Measurements from ENCODE around the gene C10orf105.

The C10orf105 gene

DNA sequence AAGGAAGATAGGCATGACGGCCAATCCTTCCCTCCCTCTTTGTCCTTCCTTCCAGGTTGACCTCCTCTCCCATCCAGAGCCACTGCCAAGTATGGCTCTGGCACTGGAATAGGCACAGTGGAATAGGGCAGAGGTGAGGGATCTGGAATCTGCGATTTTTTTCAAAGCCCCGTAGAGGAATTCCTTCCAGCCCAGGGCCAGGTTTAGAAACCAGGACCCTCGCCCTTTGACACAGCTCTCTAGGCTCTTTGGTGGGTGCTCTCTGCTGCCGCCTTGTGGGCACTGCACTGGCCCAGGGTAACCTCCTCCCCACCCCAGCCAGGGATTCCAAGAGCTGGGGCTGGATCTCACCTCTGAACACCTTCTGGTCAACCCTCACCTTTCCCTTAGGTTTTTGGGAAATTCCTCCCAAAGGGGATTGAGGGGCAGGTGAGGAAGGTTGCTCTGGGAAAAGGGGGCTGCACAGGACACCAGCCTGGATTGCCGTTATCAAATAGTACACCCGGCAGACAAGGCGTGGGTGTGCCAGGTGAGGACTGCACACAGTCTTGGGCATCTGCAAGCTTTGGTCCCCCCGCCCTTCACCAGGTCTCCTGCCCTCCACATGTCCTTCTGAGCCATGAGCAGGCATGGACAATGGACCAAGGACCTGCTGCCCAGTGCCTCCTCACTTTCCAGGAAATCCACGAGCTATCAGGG is 22.8 kb downstream of the C10orf105 start:
- DNase-seq: peak; percentile 3 to 33 (median 11)

DNA sequence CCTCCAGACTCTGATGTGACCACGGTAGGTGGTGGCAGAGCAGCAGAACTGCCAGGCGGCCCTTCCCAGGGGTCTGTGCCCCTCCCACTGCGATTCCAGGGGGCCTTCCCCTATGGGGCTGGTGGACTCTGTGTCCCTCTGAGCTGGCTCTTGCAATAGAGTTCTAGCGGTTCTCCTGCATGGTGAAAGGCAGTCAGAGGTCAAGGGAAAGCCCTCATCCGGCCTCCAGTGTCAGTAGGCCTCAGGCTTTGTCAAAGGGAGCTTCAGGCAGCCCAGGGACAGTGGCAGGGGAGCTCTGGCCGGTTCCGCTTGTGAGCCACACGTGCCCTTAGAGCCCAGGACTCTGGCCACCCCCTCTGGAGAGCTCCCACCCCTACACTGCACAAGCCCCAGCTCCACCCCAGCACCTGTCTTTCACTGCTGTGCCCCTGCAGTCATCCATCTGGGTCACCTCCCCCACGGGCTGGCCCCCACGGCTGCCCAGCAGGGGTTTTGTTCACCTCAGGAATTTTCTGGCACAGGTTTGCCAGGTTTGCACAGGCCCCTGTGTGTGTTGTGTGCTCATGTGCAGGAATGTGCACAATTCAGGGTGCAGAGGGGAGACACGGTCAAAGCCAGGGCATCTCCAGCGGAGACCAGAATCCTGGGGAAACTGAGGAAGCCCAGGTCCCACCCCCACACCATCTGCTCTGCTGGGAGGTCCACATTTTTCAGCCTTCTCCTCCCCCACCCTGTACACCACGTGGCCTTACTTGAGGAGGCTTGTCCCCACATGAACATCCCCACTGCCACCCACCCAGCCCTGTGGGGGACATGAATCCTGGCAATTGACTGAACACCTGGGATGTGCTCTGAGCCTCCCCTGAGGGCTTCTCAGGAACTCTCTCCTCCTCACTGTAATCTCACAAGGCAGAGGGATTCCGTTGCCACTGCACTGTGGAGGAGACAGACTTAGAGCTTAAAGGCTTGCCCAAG is 23.8 kb downstream of the C10orf105 start:
- DNase-seq: no peak

- no peak for DNase-seq
Observed at GRCh38 chr10:71694567-71694968, 25.0 kb downstream of the C10orf105 start.

DNA sequence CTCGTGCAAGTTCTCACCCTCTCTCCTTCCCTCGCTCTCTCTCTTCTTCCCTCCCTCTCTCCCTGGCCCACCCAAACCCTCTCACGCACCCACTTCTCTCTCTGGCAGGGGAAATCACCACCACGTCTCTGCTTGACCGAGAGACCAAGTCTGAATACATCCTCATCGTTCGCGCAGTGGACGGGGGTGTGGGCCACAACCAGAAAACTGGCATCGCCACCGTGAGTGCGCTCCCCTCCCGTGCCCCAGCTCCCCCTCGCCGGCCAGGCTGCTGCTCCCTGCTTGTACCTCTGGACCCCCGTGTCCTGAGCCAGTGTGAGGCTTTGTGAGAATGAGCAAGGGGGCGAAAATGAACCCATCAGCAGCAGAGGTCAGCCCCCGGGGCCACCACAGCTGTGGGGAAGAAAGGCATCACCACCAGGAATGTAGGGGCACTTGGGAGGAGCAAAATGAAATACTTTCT is 25.5 kb downstream of the C10orf105 start:
- no peak for DNase-seq

GRCh38 chr10:71693377-71693776 is 26.2 kb downstream of the C10orf105 start:
- peak in 2 of 3 experiments; percentile 24 to 64 for DNase-seq

GRCh38 chr10:71692598-71693306 is 26.8 kb downstream of the C10orf105 start:
- DNase-seq: peak in 1 of 3 experiments; percentile 64

DNA sequence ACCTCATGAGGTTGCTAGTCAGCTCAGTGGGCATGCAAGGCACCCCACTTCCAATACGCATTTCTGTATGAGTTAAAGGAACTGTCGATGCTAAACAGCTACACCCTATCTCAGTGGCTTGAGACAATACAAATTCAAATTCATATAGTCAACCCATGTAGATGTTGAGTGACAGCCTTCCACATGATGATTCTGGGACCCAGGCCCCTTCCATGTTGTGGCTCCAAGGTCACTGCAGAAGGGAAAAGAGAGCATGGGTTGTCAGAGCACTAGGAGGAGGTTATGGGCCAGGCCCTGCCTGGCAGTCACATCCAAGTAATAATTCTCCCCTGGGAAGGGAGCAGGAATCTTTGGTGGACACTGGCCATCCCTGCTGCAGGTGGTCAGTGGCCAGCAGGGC is 28.2 kb downstream of the C10orf105 start:
- no peak for DNase-seq

GRCh38 chr10:71690094-71690720 is 29.4 kb downstream of the C10orf105 start:
- DNase-seq: no peak

DNA sequence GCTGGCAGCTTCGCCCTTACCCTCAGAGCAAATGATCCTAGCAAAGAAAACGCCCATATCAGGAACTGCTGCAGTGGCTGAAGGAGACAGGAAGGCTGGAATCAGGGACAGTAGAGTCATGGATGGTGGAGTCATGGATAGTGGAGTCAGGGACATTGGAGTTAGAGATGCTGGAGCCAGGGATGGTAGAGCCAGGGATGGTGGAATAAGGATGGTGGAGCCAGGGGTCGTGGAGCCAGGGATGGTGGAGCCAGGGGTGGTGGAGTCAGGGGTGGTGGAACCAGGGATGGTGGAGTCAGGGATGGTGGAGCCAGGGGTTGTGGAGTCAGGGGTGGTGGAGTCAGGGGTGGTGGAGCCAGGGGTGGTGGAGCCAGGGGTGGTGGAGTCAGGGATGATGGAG is 31.3 kb downstream of the C10orf105 start:
- DNase-seq: no peak

- no peak for DNase-seq
Observed at GRCh38 chr10:71687480-71687879, 32.1 kb downstream of the C10orf105 start.

- DNase-seq: peak in 2 of 3 experiments; percentile 22 to 43
Observed at GRCh38 chr10:71687077-71687476, 32.5 kb downstream of the C10orf105 start.

DNA sequence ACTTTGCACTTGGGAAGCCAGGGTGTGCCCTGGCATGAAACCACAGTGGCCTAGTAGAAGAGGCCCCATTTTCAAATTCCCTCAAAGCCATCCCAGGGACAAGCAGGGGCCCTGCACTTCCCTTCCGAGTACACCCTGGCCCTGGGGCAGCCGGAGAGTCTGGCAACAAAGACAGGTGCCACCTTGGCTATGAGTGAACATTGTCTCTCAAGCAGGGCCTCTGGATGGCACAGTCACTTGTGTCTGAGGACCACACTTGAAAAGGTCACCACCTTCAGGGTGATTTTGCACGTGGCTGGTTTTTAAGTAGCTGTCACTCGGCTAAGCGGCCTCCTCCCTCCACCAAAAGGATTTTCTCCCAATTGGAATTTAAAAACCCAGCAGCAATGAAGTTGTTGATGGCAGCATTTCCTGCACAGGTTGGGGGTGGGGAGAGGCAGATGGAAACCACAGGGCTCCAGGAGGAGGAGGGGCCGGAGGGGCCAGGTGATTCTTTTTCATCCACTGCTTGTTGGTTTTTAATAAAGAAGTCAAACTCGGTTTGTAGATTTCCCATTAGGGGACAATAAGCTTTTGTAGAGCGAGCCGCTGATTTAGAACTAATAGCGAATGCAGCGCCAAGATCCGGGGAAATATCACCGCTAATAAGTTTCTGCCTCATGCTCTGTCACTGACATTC is 33.9 kb downstream of the C10orf105 start:
- peak in 2 of 3 experiments; percentile 13 to 54 for DNase-seq

GRCh38 chr10:71684356-71685173 is 35.0 kb downstream of the C10orf105 start:
- peak in 1 of 3 experiments; percentile 14 for DNase-seq

GRCh38 chr10:71683301-71683700 is 36.3 kb downstream of the C10orf105 start:
- no peak for DNase-seq

DNA sequence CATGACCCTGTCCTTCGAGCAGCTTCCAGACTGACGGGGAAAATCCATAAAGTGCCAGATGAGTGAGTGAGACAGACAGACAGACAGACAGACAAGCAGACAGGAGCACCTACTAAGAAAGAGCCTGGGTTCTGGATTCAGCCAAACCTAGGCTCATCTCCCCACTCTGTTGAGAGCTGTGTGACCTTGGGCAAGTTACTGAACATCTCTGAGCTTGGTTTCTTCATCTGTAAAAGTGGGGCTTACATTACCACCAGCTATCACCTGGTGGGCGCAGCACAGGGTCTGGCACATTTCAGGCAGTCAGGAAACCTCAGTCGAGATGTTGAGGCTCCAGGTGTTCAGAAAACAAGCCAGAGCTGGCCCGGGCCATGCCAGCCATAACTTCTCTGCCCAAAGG is 37.6 kb downstream of the C10orf105 start:
- no peak for DNase-seq

- DNase-seq: no peak
Observed at GRCh38 chr10:71679425-71679824, 40.2 kb downstream of the C10orf105 start.

- DNase-seq: no peak
Observed at GRCh38 chr10:71678057-71678805, 41.3 kb downstream of the C10orf105 start.

- no peak for DNase-seq
Observed at GRCh38 chr10:71677261-71677660, 42.3 kb downstream of the C10orf105 start.

GRCh38 chr10:71675295-71675970 is 44.1 kb downstream of the C10orf105 start:
- DNase-seq: no peak
